Activated CD8-positive, alpha-beta T cell treated with anti-CD3 and anti-CD28 coated beads for 36 hours (primary cell): ENCODE results near the gene KAT5. TPM values are rescaled to one million over a fixed set of nuclear protein-coding genes. Genes with fewer than 3 reads are reported as not detected.

Experiments
- ATAC-seq: fragments of 200-7000 bp; cut with Tn5 transposase; one replicate; pipeline ENCODE4 v1.10.0; 2021; ENCODE audit warnings: mild to moderate bottlenecking, moderate library complexity
- CTCF ChIA-PET: fragments of 350-600 bp; sonication (Branson Sonifier 250); formaldehyde crosslinking; loops from one replicate; lab custom pipeline; 2021; ENCODE audit warnings: antibody characterized with exemption; lab: Charles Lee
- POLR2A ChIA-PET: fragments of 350-600 bp; sonication (Branson Sonifier 250); formaldehyde crosslinking; loops from one replicate; lab custom pipeline; 2021; ENCODE audit warnings: antibody characterized with exemption; lab: Charles Lee
- DNase-seq: peaks from one replicate; pipeline ENCODE4 v3.0.0-alpha.2; 2020
- H3K27ac Mint-ChIP-seq: one replicate; pipeline ENCODE4 v1.8.0; 2021; ENCODE audit warnings: mild to moderate bottlenecking, mixed read lengths
- H3K27me3 Mint-ChIP-seq: one replicate; pipeline ENCODE4 v1.8.0; 2021; ENCODE audit warnings: mixed read lengths
- H3K36me3 Mint-ChIP-seq: one replicate; pipeline ENCODE4 v1.8.0; 2021; ENCODE audit warnings: low read depth, mixed read lengths
- H3K4me1 Mint-ChIP-seq: one replicate; pipeline ENCODE4 v1.8.0; 2021; ENCODE audit warnings: low read depth, mixed read lengths
- H3K4me3 Mint-ChIP-seq: one replicate; pipeline ENCODE4 v1.8.0; 2021; ENCODE audit warnings: mild to moderate bottlenecking, moderate library complexity, mixed read lengths
- H3K9me3 Mint-ChIP-seq: one replicate; pipeline ENCODE4 v1.8.0; 2021; ENCODE audit warnings: mixed read lengths
- CTCF ChIP-seq: fragments of 200-600 bp; IDR thresholded peaks from one replicate; pipeline ENCODE4 v1.8.0; 2022; ENCODE audit warnings: antibody characterized with exemption, mild to moderate bottlenecking
- intact Hi-C: fragments of 100-400 bp; cut with micrococcal nuclease; formaldehyde crosslinking; loops from one replicate; pipeline ENCODE4 v1.10.0; 2022
- total RNA-seq, 2 experiments: library from RNA; stranded (reverse); gene quantifications; one replicate each; pipeline ENCODE4 v1.2.3, GENCODE V29; 2021

Gene KAT5
- total RNA-seq, 2 experiments from 2014 or later = 67.7 to 71.8 TPM

- no peak overlapping the region for H3K4me3 Mint-ChIP-seq
- no peaks in the 10 kb centered on the region for H3K4me1 Mint-ChIP-seq
- H3K36me3 Mint-ChIP-seq = no peaks in the 10 kb centered on the region
- POLR2A ChIA-PET = no interaction called here
- intact Hi-C loops = no loop called here
- no peaks in the 10 kb centered on the region for H3K27me3 Mint-ChIP-seq
- no peak for DNase-seq
- H3K9me3 Mint-ChIP-seq = no peaks in the 10 kb centered on the region
- H3K27ac Mint-ChIP-seq = no peak overlapping the region
- ATAC-seq = no peak
- CTCF ChIA-PET = interaction anchor here (1.0 to 1.7 kb wide), 3 partner anchors 10 to 349 kb away, joined by 3 to 8 read pairs (median 4); no protein-coding TSS in a partner anchor
- TF ChIP-seq CTCF = no peak
Observed at GRCh38 chr11:65695459-65696241, 16.4 kb upstream of the KAT5 start.

- intact Hi-C loops = no loop called here
- no peaks in the 10 kb centered on the region for H3K4me1 Mint-ChIP-seq
- CTCF ChIA-PET = interaction anchor here (1.0 to 1.4 kb wide), 3 partner anchors 14 to 83 kb away, joined by 3 to 5 read pairs (median 3); no protein-coding TSS in a partner anchor
- H3K27ac Mint-ChIP-seq = no peak overlapping the region
- no peak overlapping the region for H3K4me3 Mint-ChIP-seq
- TF ChIP-seq CTCF = no peak
- DNase-seq (no peak), ATAC-seq (no peak)
- no peaks in the 10 kb centered on the region for H3K36me3 Mint-ChIP-seq
- POLR2A ChIA-PET = no interaction called here
- no peaks in the 10 kb centered on the region for H3K9me3 Mint-ChIP-seq
- H3K27me3 Mint-ChIP-seq = no peaks in the 10 kb centered on the region
Observed at GRCh38 chr11:65696802-65697552, 15.1 kb upstream of the KAT5 start.

GRCh38 chr11:65698205-65698604 is 13.8 kb upstream of the KAT5 start:
- POLR2A ChIA-PET = no interaction called here
- Mint-ChIP-seq H3K9me3 (no peaks in the 10 kb centered on the region), H3K4me3 (no peak overlapping the region), H3K27ac (no peak overlapping the region), H3K27me3 (peaks cover 1% of the 10 kb centered on the region), H3K36me3 (no peaks in the 10 kb centered on the region), H3K4me1 (no peaks in the 10 kb centered on the region)
- no peak for TF ChIP-seq CTCF
- ATAC-seq (no peak), DNase-seq (no peak)
- intact Hi-C loops = no loop called here
- CTCF ChIA-PET = no interaction called here

- H3K4me3 Mint-ChIP-seq = no peak overlapping the region
- no peaks in the 10 kb centered on the region for H3K4me1 Mint-ChIP-seq
- DNase-seq = no peak
- no peak overlapping the region for H3K27ac Mint-ChIP-seq
- ChIA-PET POLR2A (no interaction called here), CTCF (no interaction called here)
- intact Hi-C loops = no loop called here
- ATAC-seq = no peak
- no peak for TF ChIP-seq CTCF
- H3K36me3 Mint-ChIP-seq = no peaks in the 10 kb centered on the region
- no peaks in the 10 kb centered on the region for H3K9me3 Mint-ChIP-seq
- H3K27me3 Mint-ChIP-seq = peaks cover 1% of the 10 kb centered on the region
Observed at GRCh38 chr11:65699306-65699705, 12.7 kb upstream of the KAT5 start.

- H3K27me3 Mint-ChIP-seq = peaks cover 1% of the 10 kb centered on the region
Observed at GRCh38 chr11:65700399-65700798, 11.7 kb upstream of the KAT5 start.

More at GRCh38 chr11:65700399-65700798, 11.7 kb upstream of the KAT5 start:
- DNase-seq = no peak
- no peak for TF ChIP-seq CTCF
- Mint-ChIP-seq H3K4me3 (no peak overlapping the region), H3K27ac (no peak overlapping the region), H3K36me3 (no peaks in the 10 kb centered on the region), H3K4me1 (no peaks in the 10 kb centered on the region), H3K9me3 (no peaks in the 10 kb centered on the region)
- POLR2A ChIA-PET = no interaction called here
- no peak for ATAC-seq
- intact Hi-C loops = no loop called here
- CTCF ChIA-PET = interaction anchor here (0.9 kb wide), 1 partner anchor 90 kb away, joined by 3 read pairs; no protein-coding TSS in a partner anchor
